ENCODE data around the gene PTPN20.
A peak's percentile ranks its signal among the peaks of the same experiment; 100 is the strongest.
"Not testable (repeated sequence)": the region's sequence is repeated elsewhere in the genome, so short reads cannot be mapped to it uniquely, and the experiment has no call there.

PTPN20 gene, protein sequence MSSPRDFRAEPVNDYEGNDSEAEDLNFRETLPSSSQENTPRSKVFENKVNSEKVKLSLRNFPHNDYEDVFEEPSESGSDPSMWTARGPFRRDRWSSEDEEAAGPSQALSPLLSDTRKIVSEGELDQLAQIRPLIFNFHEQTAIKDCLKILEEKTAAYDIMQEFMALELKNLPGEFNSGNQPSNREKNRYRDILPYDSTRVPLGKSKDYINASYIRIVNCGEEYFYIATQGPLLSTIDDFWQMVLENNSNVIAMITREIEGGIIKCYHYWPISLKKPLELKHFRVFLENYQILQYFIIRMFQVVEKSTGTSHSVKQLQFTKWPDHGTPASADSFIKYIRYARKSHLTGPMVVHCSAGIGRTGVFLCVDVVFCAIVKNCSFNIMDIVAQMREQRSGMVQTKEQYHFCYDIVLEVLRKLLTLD

DNA sequence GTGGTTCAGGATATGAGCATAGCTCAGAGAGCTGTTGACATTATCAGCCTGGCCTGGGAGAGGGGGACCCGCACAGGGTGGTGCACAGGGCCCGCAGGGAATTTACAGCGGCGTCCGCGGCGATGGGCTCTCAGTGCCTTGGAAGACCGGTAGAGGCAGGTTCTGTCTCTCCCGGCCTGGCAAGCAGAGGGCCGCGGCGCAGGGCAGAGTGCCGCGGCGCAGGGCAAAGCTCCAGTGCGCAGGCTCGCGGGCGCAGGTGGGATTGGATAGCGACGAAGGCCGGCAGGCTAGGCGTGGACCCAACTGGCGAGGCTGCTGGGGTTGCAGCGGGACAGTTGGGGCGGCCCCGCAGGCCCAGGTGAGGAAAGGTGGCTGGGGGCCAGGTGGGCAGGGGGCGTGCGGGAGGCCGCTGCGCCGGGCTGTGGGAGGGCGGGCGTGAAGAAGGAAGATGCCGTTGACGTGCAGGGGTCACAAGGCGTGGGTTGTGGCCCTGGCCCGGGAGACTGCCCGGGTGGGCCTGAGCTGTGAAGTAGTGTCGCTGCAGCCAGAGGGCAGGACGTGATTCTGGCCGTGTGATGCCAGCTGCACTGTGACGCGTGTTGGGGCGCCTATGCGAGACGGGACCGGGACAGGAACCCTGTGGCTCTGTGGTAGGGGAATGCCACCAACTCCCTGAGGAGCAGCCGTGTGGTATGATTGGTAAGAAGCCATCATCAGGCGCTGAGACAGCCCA is at the start of gene PTPN20:
PTPN20 (plus strand) TSS at position 285 of the 733 bp plus-strand sequence. CDS start 21,072 bp downstream, outside the sequence.
- DNase-seq: not testable (repeated sequence)

DNA sequence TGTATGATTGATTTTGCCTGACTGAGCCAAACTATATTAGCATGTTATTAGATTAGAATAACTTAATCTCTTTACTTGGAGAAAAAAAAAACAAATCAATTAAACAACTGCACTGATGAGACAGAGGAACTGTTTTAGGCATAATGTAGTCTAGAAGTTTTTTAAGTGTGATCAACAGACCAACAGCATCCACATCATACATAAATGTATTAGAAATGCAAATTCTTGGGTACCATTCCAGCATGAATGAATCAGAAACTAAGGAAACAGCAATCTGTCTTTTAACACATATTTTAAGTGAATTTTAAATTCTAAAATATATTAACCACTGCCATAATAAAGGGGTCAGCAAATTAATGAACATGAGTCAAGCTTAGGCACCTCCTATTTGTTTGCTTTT is 41.5 kb upstream of the PTPN20 start:
- not testable (repeated sequence) for DNase-seq

DNA sequence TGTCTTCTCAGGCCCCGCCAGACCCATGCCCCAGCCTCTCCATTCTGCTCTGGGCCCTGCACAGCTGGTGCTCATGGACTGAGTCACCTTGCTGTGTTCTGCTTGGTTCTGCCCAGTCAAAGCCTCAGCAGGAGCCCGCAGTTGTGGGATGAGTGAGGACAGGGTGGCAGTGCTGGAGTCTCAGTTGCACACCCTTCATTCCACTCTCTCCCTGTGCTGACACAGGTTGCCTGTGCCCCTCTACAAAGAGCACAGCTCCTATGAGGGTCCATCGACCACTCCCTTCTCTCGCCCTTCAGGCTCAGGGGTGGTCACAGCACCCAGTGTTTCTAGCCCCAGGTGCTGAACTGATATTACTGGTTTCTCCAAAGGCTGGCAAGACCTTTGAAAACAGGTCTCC is 39.6 kb upstream of the PTPN20 start:
- DNase-seq: not testable (repeated sequence)

DNA sequence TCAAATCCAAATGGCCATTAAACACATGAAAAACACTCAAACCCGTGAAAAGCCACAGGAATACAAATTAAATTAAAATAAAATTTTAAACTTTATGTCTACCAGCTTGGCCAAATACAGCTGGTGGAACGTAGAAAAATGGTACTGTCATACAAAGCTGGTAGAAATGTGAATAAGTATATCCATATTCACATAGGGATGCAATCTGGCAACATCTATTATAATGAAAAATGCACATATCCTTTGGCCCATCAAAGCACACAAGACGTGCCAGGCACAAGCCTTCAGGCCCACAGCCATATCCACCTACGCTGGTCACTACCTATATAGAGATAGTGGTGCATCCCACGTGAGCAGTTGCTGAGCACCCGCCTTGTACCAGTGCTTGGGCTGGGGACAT is 35.9 kb upstream of the PTPN20 start:
- not testable (repeated sequence) for DNase-seq

DNA sequence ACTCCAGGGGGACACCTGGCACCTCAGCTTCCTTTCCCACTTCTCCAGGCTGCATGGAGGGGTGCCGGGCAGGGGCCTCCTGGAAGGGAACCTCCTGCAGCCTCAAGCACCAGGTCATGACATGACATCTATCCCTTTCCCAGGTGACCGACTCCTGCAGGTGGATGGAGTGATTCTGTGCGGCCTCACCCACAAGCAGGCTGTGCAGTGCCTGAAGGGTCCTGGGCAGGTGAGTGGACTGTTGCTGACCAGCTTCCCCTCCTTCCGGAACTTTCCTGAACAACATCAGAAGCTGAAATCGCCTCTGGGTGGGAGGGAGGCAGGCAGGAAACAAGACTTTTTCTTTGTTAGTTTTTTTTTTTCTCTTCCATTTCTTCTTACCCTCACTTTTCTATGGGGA is 34.5 kb upstream of the PTPN20 start:
- DNase-seq: not testable (repeated sequence)

DNA sequence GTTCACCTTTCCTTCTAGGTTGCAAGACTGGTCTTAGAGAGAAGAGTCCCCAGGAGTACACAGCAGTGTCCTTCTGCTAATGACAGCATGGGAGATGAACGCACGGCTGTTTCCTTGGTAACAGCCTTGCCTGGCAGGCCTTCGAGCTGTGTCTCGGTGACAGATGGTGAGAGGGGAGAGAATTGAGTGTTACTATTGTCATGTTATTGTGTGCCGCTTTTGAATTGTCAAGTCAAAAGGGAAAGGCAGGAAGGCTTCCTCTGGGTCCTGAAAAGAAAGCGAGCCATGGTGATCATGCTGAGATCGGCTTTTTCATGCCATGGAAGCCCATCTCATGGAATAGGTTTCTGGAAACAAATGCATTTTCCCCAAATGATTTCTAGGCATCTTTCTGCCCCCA is 32.5 kb upstream of the PTPN20 start:
- DNase-seq: peak; percentile 0

DNA sequence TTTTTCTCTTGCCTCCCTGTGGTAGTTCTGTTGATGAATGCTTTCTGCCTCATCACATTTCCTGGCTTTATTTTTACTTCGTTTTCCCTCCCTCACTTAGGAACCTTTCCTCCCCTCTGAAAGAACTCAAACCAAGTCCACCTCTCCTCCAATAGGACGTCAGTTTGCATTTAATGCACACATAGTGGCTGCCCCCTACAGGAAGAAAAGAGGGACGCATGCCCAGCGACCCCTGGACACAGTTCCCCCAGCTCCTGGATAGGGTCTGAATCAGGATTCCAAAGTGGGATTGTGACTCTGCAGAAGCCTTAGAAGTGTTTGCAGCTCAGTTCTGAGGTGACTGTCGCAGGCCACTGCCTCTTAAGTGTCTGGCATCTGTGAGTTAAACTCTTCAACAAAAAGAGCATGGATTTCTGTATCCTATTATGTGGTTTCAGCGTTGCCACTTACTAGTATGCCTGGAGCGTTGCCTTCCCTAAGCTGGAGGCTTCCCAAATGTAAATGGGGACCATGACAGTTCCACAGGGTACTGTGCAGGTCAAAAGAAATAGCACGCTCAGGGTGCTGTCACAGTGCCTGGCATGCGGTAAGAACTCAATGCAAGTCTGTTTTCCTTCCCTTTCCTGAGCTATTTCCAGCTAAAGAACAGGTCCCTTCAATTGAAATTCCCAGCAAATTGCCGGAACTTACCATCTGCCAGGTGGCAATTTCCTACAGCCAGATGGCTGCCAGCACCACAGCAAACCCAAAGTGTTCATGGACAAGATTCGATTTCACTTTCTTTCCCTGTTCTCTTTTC is 20.2 kb upstream of the PTPN20 start:
- DNase-seq: not testable (repeated sequence)

DNA sequence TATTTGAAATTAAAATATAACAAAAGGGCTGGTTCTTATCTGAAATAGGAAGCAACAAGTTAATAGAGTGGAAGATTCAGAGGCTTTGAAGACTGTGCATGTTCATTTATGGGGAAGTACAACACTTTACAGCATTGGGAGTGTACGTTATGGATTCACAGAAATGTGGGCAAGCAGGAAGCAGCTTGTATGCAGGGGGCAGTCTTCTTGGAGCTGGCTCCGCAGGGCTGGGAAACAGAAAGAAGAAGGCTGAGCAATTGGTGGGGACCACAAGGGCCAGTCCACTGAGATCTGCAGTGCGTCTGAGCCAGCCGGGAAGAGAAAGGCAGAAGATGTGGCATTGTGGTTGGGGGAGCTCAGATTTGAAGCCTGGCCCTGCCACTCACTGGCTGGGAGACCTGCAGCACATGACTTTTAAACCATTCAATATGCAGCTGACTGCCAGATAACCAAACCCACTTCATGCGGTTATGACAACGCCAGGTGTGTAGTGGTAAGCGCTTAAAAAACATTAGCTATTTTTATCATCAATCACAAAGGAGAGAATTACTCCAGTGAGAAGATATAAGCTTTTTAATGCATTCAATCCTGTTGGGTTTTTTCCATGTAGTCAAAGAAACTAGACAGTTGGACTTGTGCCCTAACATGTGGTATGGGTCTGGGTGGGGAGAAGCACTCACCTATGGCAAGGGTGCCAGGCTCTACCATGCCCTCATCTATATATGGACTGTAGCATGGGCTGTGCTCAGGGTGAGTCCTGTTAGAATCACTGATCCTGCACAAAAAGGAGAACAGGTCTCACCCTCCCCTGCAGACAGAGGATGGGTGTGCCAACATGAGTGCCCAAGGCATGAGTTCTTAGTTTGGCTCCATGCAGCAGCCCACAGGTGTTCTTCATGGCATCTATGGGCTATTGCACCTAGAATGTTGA is 14.2 kb upstream of the PTPN20 start:
- not testable (repeated sequence) for DNase-seq

DNA sequence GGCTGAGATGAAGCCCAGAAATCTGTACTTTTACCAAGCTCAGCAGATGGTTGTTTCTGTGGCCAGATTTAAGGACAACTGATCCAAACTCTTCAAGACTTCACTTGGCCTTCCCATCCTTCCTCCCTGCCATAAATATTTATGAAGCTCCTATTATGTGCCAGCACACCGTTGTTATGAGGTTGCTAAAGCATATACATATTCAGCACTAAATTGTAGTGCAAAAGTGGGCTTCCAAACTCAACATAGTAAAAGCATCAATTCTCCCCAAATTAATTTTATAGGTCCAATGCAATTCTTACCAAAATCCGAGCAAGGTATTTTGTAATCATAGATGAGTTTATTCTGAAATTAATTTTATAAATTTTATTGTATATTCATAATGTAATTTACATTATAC is 10.0 kb upstream of the PTPN20 start:
- not testable (repeated sequence) for DNase-seq

DNA sequence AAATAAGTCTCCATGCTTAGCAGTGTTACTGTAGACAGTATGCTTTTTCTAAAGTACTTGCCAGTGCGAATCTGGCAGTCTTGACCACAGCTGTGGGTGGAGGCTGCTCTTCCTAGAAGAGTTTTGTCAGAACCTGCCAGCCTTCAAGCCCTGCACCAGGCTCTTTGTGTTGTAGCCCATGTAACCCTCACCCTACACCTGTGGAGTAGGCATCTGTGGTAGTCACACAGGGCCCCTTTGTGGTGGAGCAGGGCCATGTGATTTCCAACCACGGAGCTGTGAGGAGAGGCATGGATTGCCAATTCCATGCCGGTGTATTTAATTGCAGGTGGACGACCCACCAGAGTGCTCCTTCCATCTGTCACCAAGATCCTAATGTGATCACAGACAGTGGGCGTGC is 7.4 kb upstream of the PTPN20 start:
- DNase-seq: not testable (repeated sequence)

DNA sequence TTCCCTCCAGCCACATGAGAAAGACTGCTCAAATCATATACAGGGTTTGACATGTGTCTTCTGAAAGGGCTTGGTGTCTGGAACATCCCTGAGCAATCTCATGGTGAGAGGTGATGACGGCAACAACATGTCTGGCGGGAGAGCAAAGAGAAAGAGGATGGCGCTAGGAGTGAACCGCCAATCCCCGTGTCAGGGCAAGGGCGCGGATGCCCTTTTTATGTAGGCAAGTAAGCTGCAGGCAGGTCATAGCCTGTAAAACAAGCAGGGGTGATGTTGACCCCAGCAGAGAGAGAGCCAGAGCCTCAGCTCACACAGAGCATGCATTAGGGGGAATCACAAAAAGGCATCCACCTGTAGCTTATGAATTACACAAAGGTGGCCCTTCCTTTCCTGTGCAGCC is 4.9 kb upstream of the PTPN20 start:
- DNase-seq: not testable (repeated sequence)

DNA sequence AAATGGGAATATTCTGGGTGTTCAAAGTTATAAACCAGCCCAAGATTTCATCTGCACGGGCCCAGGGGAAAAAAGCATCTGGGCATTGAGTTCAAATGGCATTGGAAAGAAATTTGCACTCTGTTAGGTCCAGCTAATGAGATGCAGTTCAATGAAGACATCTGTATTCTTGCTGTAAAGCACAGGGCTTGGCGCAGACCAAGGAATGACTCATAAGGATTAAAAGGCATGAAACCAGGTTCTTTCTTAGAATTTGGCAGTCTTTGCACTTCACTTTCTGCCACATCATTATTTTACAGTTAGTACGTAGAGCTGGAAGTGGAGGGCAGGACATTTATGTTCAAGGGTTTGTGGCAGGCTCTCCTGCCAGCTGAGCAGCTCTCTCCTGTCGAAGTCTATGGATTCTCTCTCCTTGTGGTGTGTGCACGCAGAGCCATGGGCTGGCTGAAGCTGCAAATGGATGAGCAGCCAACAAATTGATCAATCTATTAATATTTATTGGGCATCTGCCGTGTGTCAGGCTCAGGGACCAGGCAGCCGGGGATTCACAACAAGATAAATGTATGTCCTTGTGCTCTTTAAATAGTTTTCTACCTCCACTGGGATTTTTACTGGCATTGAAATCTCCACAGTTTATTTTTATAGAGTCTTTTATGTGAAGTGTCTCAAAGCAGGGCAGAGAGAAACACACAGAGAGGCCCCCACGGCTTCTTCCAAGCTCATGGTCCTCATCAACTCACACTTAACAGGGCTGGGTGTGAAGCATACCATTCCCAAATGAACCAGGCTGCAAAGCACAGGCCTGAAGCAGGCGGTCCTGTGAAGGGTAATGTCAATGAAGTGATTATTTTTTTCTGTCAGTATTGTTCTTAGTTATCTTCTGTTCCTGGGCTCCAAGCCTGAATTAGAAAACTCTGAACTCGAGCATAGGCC is 3.8 kb upstream of the PTPN20 start:
- not testable (repeated sequence) for DNase-seq

DNA sequence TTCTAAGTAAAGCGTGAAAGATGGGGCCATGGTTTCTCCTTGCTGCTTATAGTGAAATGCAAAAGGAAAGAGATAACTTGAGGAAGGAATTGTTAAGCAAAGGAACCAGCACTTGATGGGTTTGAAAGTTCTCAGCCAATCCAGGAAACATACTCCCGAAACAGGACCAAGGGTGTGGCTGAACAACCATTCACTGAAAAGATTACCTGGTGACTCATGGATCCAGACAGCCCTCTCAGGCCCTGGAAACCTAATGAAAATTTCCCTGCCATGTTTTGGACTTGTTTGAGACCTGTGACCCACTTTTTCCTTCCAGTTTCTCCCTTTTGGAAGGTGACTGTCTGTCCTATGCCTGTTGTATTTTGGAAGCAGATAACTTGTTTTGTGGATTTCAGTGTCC is 11.3 kb downstream of the PTPN20 start:
- DNase-seq: not testable (repeated sequence)

DNA sequence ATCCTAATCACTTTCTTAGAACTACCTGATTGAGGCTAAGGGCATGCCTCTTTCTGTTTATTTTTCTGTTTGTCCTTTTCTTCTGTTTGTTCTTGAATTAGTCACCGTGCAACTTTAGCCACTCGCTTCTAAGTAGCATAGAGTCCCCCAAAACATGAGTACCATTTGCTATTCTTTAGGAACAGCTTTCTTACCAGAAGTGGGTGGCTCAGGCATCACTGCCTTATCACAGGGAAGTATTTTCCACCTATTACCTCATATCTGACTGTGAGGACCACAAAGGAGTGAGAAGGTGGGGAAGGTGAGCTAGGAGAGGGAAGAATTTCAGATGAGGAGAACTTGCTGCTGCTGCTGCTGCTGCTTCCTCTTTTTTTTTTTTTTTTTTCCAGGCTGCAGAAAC is 13.9 kb downstream of the PTPN20 start:
- DNase-seq: not testable (repeated sequence)

DNA sequence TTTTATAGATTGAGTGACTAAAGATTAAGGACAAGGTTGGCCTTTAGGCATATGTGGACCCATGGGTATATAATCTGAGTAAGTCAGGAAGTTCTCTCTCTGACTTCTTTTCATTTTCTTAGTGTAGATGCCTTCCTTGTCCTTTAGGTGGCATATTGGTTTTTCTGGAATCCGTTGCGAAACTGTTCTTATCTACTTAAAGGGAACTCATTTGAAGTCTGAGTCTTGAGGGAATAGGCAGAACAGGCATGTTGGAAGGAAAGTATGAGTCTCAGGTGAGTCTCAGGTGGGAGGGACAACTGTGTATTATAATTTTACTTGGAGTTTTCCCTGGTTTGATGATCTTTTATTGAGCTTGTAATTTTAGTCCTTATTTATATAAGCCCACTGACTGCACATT is 14.6 kb downstream of the PTPN20 start:
- not testable (repeated sequence) for DNase-seq

DNA sequence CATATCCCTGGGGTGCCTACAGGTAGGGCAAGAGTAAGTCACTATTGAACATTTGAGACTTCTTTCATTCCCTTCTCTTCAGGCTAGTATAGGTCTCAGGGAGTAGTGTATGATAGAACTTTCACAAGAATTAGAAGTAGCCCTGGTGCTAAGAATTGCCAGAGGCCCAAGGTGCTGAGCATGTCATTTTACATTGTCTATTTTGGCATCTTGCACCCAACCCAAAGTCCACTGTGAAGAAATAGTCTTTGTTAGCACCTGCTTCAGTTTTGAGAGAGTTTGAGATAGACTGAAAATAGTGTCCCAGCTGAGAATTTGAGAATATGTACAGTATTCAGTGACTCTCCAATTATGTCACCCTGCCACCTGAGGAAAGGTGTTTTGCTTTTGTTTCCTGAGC is 17.6 kb downstream of the PTPN20 start:
- not testable (repeated sequence) for DNase-seq

DNA sequence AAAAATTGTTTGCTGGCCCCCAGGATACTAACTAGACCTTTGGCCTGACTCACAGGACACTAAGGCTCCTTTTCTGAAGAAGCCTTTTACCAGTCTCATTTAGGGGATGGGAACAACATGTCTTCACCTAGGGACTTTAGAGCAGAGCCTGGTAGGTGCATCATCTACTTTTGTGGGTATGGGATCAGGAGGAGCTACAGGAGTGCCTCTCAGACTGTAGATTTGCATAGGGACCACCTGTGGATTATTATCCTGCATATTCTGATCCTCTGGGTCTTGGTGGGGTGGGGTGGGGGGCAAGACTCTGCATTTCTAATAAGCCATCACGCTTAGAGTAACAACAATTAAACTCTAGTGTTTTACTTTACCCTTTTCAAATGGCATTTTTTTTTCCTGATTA is 21.2 kb downstream of the PTPN20 start:
- DNase-seq: not testable (repeated sequence)

DNA sequence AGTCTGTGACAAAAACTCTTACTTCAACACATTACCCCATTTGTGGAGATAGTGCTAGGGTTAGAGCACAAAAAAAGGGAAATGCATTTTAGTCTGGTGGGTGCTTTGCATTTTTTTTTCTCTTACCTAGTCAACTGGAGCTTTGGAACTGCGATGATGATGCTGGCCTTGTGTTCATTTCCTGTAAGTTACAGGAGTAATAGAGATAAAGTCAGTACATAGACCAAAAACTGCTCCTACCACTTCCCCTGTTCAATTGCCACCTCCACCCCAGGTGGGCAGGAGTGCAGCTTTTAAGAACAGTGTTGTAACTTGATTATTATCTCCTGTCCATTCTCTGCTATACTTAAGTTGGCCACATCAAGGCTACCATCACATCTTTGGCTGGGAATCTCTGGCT is 29.9 kb downstream of the PTPN20 start:
- not testable (repeated sequence) for DNase-seq

DNA sequence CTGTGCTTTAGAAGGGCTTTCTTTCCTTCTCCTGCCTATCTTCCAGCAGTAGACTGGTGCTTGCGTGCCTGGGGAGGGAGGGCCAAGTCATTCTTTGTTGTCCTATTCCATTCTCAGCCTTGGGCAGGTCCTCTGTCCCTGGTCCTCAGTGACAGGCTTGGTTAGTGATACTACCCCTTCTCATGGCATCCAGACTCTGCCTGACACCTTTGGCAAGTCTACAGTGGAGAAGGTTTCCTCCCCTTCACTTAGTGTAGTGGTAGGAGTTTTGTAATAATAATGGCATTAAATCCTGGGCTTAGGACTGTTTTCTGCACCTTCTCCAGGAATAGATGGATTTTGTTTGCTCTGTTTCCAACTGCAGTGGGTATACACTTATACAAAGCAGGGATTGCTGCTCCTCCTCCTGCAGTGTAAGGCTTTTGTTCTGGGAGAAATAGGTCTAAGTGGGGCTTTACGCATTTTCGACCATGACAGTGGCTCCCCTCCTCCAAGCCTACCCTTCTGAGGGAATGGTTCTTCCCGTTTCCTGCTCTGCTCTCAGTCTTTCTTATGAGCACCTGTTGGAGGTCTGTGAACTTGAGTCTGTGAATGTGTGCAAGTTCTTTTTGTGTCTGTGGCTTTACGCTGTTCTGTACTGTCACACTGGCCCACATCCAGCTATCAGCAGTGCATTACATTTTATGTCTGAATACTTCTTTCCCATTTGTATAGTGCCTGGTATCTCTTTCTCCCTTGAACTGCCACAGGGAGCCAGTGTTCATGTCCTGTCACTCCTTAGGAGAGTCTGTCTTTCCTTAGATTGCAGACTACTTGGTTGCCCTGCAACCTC is 37.7 kb downstream of the PTPN20 start:
- DNase-seq: not testable (repeated sequence)

DNA sequence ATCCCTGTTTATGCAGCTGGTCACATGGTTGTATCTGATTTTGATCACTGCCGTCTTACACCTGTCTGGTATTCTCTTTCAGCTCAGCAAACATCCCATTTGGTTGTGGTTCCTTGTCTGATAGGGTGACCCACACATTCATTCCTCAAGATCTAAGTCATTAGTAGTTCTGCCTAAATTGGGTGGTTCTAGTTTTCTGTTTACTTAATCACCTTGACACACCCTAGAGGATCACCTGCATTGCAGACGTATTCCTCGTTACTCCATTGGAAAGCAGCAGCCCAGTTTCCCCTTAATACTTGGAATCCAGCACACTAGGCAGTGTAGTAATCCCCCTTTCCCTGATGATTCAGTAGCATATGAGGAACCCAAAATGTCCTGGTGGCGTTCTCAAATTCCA is 41.3 kb downstream of the PTPN20 start:
- DNase-seq: not testable (repeated sequence)

All from NCI-H1417 treated with DMSO at 0.1 percent for 48 hours (cell line).